ENCODE results near the gene ENO1.
"Not testable (repeated sequence)": the region's sequence is repeated elsewhere in the genome, so short reads cannot be mapped to it uniquely, and the experiment has no call there.

ENO1 gene

DNA sequence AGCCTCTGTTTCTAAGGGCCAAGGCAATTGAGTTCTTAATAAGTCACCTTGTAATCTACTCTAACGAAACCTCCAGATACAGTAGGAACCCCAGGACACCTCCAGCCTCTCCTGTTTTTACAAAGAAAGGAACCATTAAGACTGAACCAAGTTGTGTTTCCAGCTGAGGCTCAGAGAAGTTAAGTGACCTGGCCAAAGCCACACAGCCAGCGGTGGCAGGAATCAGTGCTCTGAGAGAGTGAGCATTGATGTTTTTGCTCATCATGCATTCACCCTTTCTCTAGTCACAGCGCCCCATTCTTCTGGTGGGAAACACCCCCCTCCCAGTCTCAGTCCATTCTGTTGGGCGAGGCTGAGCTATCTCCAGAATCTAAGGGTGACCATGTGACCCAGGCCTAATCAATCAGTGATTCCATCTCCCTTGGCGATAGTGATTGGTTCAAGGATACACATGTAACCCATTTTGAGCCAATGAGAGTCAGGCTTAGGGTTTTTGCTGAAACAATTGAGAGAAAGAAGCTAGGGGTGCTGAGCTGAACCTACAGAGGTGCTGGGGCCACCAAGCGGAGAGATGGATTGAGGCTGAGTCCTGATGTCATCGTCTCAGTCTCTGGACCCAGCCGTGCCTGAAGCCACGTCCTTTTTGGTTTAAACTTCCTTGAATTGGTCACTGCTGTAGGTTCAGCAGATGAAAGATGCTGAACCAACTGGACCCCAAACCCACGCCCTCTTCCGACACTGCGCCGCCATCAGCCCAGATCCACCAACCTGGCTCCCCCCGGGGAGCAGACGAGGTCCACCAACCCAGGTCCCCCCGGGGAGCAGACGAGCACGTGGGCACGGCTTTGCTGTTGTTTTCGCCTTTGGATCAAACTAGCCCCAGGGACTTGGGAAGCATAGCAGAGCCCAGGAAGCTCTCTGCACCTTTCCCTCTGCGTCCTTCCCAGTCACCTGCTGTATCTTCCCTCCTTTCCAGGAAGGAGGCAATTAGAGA lies 33.1 kb downstream of the ENO1 start:
- no peak for DNase-seq

- DNase-seq, result no peak
Measured at GRCh38 chr1:8844501-8845006, 33.9 kb downstream of the ENO1 start.

- DNase-seq, result no peak
Measured at GRCh38 chr1:8841395-8841794, 37.1 kb downstream of the ENO1 start.

GRCh38 chr1:8839990-8840389 lies 38.5 kb downstream of the ENO1 start:
- no peak for DNase-seq

- no peak for DNase-seq
Measured at GRCh38 chr1:8835941-8836643, 42.4 kb downstream of the ENO1 start.

- DNase-seq, result no peak
Measured at GRCh38 chr1:8831340-8831739, 47.1 kb downstream of the ENO1 start.

DNA sequence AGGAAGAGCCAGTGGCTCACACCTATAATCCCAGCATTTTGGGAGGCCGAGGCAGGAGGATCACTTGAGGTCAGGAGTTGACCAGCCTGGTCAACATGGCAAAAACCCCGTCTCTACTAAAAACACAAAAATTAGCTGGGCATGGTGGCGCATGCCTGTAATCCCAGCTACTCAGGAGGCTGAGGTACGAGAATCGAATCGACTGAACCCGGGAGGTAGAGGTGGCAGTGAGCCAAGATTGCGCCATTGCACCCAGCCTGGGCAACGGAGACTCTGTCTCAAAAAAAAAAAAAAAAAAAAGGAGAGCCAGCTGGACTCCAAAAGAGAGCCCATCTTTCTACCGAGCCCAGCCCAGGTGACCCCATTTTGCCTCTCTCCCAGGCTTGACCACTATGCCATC lies 47.8 kb downstream of the ENO1 start:
- DNase-seq, result not testable (repeated sequence)

- no peak for DNase-seq
Measured at GRCh38 chr1:8825985-8826481, 52.5 kb downstream of the ENO1 start.

DNA sequence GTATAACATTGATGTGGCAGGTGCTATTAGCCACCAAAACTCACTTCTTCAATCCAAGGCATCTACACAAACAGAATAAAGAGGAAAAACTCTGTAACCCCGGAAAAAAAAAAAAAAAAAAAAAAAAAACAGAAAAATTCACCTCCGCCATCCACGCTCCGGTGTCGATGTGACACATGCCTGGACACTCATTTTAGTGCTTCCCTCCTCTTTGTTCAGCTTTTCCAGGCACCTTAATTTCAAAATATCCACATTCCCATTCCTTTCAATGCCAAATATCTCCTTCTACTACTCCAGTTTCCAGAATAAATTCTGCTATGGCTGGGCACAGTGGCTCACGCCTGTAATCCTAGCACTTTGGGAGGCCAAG lies 55.2 kb downstream of the ENO1 start:
- DNase-seq, result no peak

- no peak for DNase-seq
Measured at GRCh38 chr1:8822373-8823294, 55.9 kb downstream of the ENO1 start.

DNA sequence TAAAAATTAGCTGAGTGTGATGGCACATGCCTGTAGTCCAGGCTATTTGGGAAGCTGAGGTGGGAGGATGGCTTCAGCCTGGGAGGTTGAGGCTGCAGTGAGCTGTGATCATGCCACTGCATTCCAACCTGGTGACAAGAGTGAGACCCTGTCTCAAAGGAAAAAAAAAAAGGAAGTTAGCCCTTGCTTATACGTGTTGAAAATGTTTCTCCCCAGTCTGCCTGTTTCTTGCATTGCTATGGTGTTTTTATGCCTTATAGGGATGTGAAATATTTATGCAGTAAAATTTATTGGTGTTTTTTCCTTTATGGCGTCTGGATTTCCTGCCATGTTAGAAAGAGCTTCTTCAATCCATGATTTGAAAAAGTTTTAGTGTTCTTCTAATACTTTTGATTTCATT lies 57.4 kb downstream of the ENO1 start:
- no peak for DNase-seq

DNA sequence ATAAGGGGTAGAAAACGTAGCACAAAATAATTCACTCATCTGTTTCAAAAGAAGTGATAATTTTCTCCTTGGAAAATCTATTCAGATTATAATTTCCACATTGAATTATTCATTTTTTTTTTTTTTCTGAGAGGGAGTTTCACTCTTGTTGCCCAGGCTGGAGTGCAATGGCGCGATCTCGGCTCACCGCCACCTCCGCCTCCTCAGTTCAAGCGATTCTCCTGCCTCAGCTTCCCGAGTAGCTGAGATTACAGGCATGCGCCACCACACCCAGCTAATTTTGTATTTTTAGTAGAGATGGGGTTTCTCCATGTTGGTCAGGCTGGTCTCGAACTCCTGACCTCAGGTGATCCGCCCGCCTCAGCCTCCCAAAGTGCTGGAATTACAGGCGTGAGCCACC lies 59.7 kb downstream of the ENO1 start:
- DNase-seq, result not testable (repeated sequence)

DNA sequence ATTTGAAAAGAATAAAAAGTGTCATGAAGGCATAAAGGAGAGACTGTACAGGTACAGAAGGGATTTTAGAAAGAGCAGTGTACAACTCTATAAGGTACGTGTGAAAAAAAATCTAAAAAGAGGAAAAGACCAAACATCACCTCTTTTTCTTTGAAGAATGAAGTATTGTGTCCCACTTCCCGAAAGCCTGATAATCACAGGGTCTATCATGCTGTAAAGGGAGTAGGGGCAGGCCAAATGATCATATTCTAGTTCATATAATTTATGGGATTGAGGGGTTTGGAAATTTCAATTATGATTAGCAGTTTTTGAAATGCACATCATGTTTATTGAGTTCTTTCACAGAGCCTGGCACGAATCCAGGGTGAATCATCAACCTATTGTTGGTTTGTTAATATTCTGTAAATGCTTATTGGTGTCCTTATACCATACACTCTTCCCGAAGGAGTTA lies 60.1 kb downstream of the ENO1 start:
- DNase-seq, result peak in 1 of 2 donors; percentile 5

DNA sequence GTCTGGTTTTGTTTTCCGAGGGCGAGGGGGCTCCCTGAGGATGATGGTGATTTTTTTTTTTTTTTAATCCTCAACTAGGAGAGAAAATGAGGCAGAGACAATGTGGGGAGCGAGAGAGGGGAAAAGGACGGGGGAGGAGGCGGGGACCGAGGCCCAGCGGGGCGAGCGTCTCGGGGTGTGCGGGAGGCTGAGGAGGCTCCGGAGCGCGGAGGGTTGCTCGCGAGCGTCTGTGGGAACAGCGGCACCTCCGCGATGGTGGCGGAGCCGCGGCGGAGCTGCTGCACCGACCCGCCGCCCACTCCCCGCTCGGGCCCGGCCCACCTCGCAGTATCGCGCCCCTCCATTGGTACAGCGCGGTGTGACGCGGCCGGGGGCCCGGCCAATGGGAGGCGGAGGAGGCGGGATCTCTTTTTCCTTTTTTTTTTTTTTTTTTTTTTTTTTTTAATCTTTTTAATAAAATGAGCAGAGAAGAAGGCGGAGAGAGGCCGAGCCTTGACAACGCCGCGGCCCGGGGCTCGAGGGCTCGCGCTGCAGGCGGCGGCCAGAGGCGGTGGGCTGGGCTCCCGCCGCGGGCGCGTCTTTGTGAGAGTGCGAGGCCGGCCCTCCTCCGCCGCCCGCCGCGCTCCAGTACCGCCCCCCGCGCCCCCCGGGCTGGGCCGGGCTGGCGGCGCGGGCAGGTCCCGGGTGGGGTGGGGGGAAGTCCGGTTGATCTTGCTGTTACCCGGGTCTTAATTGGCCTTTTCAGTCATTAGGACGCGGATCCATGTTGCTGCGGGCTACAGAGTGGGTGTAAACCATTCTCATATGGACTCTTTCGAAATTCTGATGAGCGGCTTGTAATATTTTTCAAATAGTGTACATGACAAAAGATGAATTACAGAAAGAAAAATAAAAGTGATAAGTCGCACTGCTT lies 60.8 kb downstream of the ENO1 start, which contains the start of gene RERE:
RERE (minus strand) TSS at position 229 of the 913 bp plus-strand sequence.
- peak; percentile 86 to 92 for DNase-seq

DNA sequence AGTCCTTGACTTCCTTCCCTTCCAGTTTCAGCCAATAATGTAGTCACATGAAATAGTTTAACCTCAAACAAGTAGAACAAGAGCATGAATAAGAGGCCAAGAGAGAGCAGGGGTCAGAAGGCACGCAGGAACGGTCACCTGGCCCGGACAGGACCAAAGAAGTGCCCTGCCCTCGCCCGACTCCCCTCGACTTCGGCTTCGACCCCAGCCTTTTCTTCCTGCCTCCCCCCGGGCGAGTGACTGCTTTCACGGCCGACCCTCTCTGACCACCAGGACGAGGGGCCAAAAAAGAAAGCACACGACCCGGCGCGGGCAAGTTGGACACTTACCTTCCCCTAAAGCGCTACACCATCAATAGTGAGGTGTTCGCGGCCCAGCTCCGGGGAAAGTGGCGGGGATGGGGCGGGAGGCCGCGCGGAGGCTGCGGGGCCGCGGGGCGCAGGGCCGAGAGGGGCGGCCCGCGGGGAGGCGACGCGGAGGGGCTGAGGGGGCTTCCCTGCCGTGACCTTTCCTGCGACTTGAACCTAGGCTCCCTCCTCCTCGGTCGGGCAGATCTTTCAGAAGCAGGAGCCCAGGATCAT lies 61.6 kb downstream of the ENO1 start:
- no peak for DNase-seq

DNA sequence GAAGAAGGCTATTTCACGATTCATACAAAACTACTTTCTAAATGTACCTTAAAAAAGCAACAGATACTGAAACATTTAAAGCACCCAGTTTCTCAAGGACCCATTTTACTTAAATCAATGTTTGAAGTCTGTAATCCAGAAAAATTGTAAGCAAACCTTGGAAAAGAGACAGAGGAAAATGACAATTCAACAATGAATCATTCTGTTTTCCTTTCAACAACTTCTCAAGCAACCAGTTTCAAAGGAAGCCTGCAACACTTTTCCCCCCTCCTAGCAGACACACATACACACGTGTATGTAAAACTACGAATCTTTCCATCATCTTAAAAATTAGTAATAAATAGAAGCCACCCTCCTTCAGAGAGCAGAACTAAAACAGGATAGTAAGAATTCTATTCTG lies 62.2 kb downstream of the ENO1 start:
- peak in 1 of 2 donors; percentile 62 for DNase-seq

DNA sequence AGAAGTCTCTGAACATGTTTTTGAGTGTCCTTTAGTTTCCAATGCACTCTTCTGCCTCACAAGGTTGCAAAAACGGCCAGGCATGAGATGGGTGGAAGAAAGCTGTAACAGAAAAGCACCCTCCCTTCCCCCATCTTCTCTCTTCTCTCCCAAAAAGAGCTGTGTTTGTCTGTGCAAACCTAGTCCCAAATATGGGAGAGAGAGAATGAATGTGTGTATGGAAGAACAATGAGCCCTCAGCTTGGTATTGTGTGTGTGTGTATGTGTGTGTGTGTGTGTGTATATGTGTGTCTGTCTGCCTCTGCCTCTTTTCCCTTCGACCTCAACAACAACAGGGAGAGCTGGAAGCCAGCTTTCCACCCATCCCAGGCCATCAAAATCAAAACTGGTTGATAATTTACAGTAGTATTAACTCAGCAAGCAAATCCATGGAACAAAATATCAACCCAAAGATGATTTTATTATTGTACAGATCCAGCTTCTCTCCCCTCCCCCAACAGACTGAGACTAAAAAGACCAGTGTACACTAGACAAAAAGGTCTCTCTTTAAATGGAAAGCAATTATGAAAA lies 62.8 kb downstream of the ENO1 start:
- peak; percentile 60 to 85 for DNase-seq

DNA sequence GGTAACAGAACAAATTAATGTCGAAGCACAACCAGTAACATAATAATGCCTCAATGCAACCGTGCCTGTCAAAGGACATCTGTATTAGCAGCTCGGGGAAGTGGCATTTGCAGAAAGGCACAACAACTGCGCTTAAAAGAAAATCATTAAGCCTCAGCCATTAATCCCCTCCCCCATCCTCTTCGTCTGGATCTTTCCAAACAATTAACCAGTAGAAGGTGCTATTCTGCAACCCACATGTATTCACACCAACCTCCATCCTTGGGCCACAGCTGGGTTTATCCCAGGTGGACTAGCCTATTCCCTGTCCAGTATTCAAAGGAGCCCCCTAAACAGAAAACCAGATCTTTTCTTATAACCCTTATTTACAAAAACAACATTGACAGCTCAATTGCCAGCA lies 63.6 kb downstream of the ENO1 start:
- peak; percentile 12 to 52 for DNase-seq

DNA sequence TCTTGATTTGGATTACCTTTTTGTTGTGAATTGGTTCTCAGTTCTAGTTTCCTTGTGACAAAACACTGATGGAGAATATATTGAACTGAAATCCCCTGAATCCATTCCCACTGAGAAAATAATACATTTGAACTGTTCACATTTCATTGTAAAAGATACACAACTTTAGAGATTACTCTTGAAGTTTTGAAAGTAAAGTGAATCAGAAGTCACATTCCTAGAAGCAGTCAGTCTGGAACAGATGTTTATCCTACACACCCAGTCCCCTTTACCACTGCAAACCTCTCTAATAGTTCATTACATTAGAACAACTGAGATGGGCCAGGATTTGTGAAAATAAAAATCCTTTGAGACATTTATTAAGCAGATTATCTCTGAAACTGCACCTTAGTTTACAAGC lies 64.5 kb downstream of the ENO1 start:
- no peak for DNase-seq

- no peak for DNase-seq
Measured at GRCh38 chr1:8813016-8813763, 65.3 kb downstream of the ENO1 start.
